NCI-H526 treated with DMSO at 0.1 percent for 48 hours (cell line): Measurements from ENCODE around the gene MAPKAPK3.

Source experiments
- DNase-seq: peaks from one replicate; lab custom pipeline; 2025; lab: John Stamatoyannopoulos, UW

Gene MAPKAPK3

GRCh38 chr3:50695031-50695430 lies 78.1 kb downstream of the MAPKAPK3 start:
- no peak for DNase-seq

- no peak for DNase-seq
Measured at GRCh38 chr3:50696276-50696675, 79.3 kb downstream of the MAPKAPK3 start.

- no peak for DNase-seq
Measured at GRCh38 chr3:50698269-50698668, 81.3 kb downstream of the MAPKAPK3 start.
